Endothelial cell of umbilical vein (primary cell): Measurements from ENCODE around the gene ANKS6. TPM values are rescaled to one million over a fixed set of nuclear protein-coding genes. Genes with fewer than 3 reads are reported as not detected.

Source experiments
- BruUV-seq: library from RNA; stranded (reverse); fragments of 400-500 nt; replicated peaks from 2 replicates; lab custom pipeline; 2021; lab: Mats Ljungman, UMichigan
- CTCF ChIA-PET: fragments of 300-600, 350-600 bp; sonication (Branson Sonifier 250); formaldehyde crosslinking; loops from one replicate; lab custom pipeline; 2021; ENCODE audit warnings: antibody characterized with exemption, inconsistent platforms; lab: Charles Lee
- POLR2A ChIA-PET: fragments of 300-600, 350-600 bp; sonication (Branson Sonifier 250); formaldehyde crosslinking; loops from one replicate; lab custom pipeline; 2021; ENCODE audit warnings: antibody characterized with exemption, inconsistent platforms; lab: Charles Lee
- DNase-seq: peaks from one replicate; pipeline ENCODE4 v3.0.0-alpha.2; 2011; ENCODE audit warnings: low read depth, low spot score
- FAIRE-seq: peaks from 2 replicates; lab custom pipeline; 2011; peaks lifted over from hg19 to GRCh38; lab: Jason Lieb, UNC
- H2AFZ ChIP-seq: 2 replicates; pipeline ENCODE4 v1.6.0; 2012; ENCODE audit warnings: low read depth, low read length, control low read depth, inconsistent platforms
- H3K27ac ChIP-seq: 2 replicates; pipeline ENCODE4 v1.5.1; 2011; ENCODE audit warnings: low read depth, mild to moderate bottlenecking, control low read depth, low read length, moderate library complexity; ENCODE audit not compliant: insufficient read depth
- H3K27me3 ChIP-seq, 2 experiments: 2 replicates each; pipeline versions ENCODE4 v1.6.0 to v1.6.1; 2011; ENCODE audit warnings: low read length in 2 of 2, mixed read lengths in 1 of 2; ENCODE audit not compliant: control insufficient read depth in 2 of 2, insufficient read depth in 2 of 2
- H3K36me3 ChIP-seq, 2 experiments: 2 replicates in 1 of 2; 3 replicates in 1 of 2; pipeline ENCODE4 v1.5.1; 2011; ENCODE audit warnings: low read length in 2 of 2, mild to moderate bottlenecking in 1 of 2, moderate library complexity in 1 of 2; ENCODE audit not compliant: control insufficient read depth in 2 of 2, insufficient read depth in 2 of 2; ENCODE audit errors: extremely low read depth in 1 of 2
- H3K4me1 ChIP-seq: 3 replicates; pipeline ENCODE4 v1.5.1; 2011; ENCODE audit warnings: mild to moderate bottlenecking, low read length; ENCODE audit not compliant: control insufficient read depth, insufficient read depth; ENCODE audit errors: extremely low read depth
- H3K4me2 ChIP-seq: 2 replicates; pipeline ENCODE4 v1.6.1; 2011; ENCODE audit warnings: low read length, control low read depth, mixed read lengths; ENCODE audit not compliant: insufficient read depth
- H3K4me3 ChIP-seq, 3 experiments: fragments of 200-600 bp in 1 of 3; sonication (generic), shearing (Covaris generic) in 1 of 3; replicated peaks in 1 of 3; 2 replicates each; pipeline ENCODE4 v1.5.1; 2011 to 2016; ENCODE audit warnings: control low read depth in 3 of 3, low read length in 3 of 3, mild to moderate bottlenecking in 2 of 3, inconsistent platforms in 1 of 3, low read depth in 1 of 3, moderate library complexity in 1 of 3; ENCODE audit not compliant: insufficient read depth in 1 of 3
- H3K79me2 ChIP-seq: 2 replicates; pipeline ENCODE4 v1.6.0; 2012; ENCODE audit warnings: low read length, inconsistent platforms; ENCODE audit not compliant: control insufficient read depth, insufficient read depth
- H3K9ac ChIP-seq: replicated peaks from 2 replicates; pipeline ENCODE3; 2011; ENCODE audit warnings: low read length, control low read depth; ENCODE audit not compliant: insufficient read depth; ENCODE audit errors: extremely low read depth
- H3K9me1 ChIP-seq: replicated peaks from 3 replicates; pipeline ENCODE4 v1.6.0; 2011; ENCODE audit warnings: mild to moderate bottlenecking, low read length; ENCODE audit not compliant: control insufficient read depth, insufficient read depth; ENCODE audit errors: extremely low read depth
- H3K9me3 ChIP-seq: replicated peaks from 2 replicates; pipeline ENCODE4 v1.5.1; 2012; ENCODE audit warnings: low read length, inconsistent platforms; ENCODE audit not compliant: control insufficient read depth, insufficient read depth
- H4K20me1 ChIP-seq: replicated peaks from 2 replicates; pipeline ENCODE3; 2011; ENCODE audit warnings: mild to moderate bottlenecking, low read length; ENCODE audit not compliant: control insufficient read depth, insufficient read depth; ENCODE audit errors: extremely low read depth
- CTCF ChIP-seq, 2 donors: IDR thresholded peaks; 1 replicate in 1 of 2; 2 replicates in 1 of 2; pipeline ENCODE4 v1.5.1; 2011; ENCODE audit warnings: low read length in 2 of 2, mild to moderate bottlenecking in 2 of 2, moderate library complexity in 2 of 2, control low read depth in 1 of 2, inconsistent platforms in 1 of 2, low read depth in 1 of 2; ENCODE audit not compliant: insufficient read depth in 1 of 2; ENCODE audit errors: extremely low read depth in 1 of 2
- EZH2 ChIP-seq: IDR thresholded peaks from 2 replicates; pipeline ENCODE4 v1.6.1; 2012; ENCODE audit warnings: borderline replicate concordance, low read depth, mild to moderate bottlenecking, moderate library complexity, low read length, inconsistent platforms; ENCODE audit not compliant: severe bottlenecking
- FOS ChIP-seq: IDR thresholded peaks from 2 replicates; pipeline ENCODE4 v1.6.1; 2011; ENCODE audit warnings: mild to moderate bottlenecking, low read length, moderate library complexity, borderline replicate concordance; ENCODE audit not compliant: insufficient read depth
- GATA2 ChIP-seq: IDR thresholded peaks from 2 replicates; pipeline ENCODE4 v1.7.0; 2011; ENCODE audit warnings: low read depth, mild to moderate bottlenecking, moderate library complexity, mixed read lengths, low read length; ENCODE audit not compliant: insufficient read length, insufficient read depth
- JUN ChIP-seq: IDR thresholded peaks from 2 replicates; pipeline ENCODE4 v1.6.1; 2011; ENCODE audit warnings: borderline replicate concordance, low read depth; ENCODE audit not compliant: insufficient read length, insufficient read depth
- MAX ChIP-seq: IDR thresholded peaks from 2 replicates; pipeline ENCODE4 v1.6.1; 2011; ENCODE audit not compliant: insufficient read depth, insufficient read length
- MYC ChIP-seq: IDR thresholded peaks from one replicate; pipeline ENCODE4 v1.6.1; 2011; ENCODE audit warnings: mild to moderate bottlenecking, low read depth, low read length
- POLR2A ChIP-seq: IDR thresholded peaks from 2 replicates; pipeline ENCODE4 v1.6.1; 2012; ENCODE audit warnings: low read depth, mild to moderate bottlenecking, control low read depth, low read length
- POLR2AphosphoS5 ChIP-seq: IDR thresholded peaks from 2 replicates; pipeline ENCODE4 v1.6.1; 2012; ENCODE audit warnings: low read depth, mild to moderate bottlenecking, control low read depth, low read length, moderate library complexity; ENCODE audit not compliant: insufficient read depth
- dilution Hi-C: fragments of 300-500 bp; cut with MboI; formaldehyde crosslinking; loops from one replicate; pipeline ENCODE4 v1.15.0; 2019; ENCODE audit warnings: low sequenced_read_pairs; ENCODE audit not compliant: extremely low pct_ligation_motif_present
- intact Hi-C: fragments of 100-400 bp; cut with micrococcal nuclease; formaldehyde crosslinking; loops from one replicate; pipeline ENCODE4 v1.10.0; 2022
- polyA plus RNA-seq, 4 experiments: library from polyadenylated mRNA; depleted of rRNA in 3 of 4; stranded (reverse) in 3 of 4; unstranded in 1 of 4; fragments of >200 nt; gene quantifications; 2 replicates each; pipeline versions ENCODE4 v1.2.1 to v1.2.3, GENCODE V29; 2011 to 2012; ENCODE audit warnings: missing spikeins in 1 of 4
- total RNA-seq: library from RNA; stranded (reverse); gene quantifications from 2 replicates; pipeline ENCODE4 v1.2.3, GENCODE V29; 2021

ANKS6 gene
- total and polyA plus RNA-seq, 2 donors (not counting 3 experiments of a cell fraction or from before 2014, with no cell fraction given), result 15.5 to 18.6 TPM

GRCh38 chr9:98797491-98797890, 1.1 kb upstream of the ANKS6 start:
- POLR2A ChIA-PET, result interaction anchor here (0.6 kb wide), 1 partner anchor 20 kb away, joined by 4 read pairs; no protein-coding TSS in a partner anchor
- DNase-seq (no peak), FAIRE-seq (no peak)
- H3K4me3 ChIP-seq, result no peak overlapping the region
- no peak overlapping the region for H3K9ac ChIP-seq
- no peak overlapping the region for H2AFZ ChIP-seq
- intact Hi-C loops, result no loop called here
- H3K9me1 ChIP-seq, result no peaks in the 10 kb centered on the region
- no peaks in the 10 kb centered on the region for H4K20me1 ChIP-seq
- H3K4me2 ChIP-seq, result no peak overlapping the region
- H3K27me3 ChIP-seq, result peaks cover 3 to 10% of the 10 kb centered on the region in 2 experiments
- no peaks in the 10 kb centered on the region for H3K36me3 ChIP-seq
- H3K4me1 ChIP-seq, result peaks cover 16% of the 10 kb centered on the region
- dilution Hi-C loops, result no loop called here
- CTCF ChIA-PET, result interaction anchor here (1.9 kb wide), 1 partner anchor 482 kb away, joined by 4 read pairs; no protein-coding TSS in a partner anchor
- TF ChIP-seq FOS, result no peak
- TF ChIP-seq EZH2, result no peak
- no peak for TF ChIP-seq CTCF (IDR thresholded peaks at IDR 0.05; ENCODE audit: extremely low read depth in 1 of 2, insufficient read depth in 1 of 2, low read depth in 1 of 2, low read length in 2 of 2)
- H3K9me3 ChIP-seq, result no peaks in the 10 kb centered on the region
- peaks cover 19% of the 10 kb centered on the region for H3K79me2 ChIP-seq
- no peak overlapping the region for H3K27ac ChIP-seq
- BruUV-seq, result no TSS peak

DNA sequence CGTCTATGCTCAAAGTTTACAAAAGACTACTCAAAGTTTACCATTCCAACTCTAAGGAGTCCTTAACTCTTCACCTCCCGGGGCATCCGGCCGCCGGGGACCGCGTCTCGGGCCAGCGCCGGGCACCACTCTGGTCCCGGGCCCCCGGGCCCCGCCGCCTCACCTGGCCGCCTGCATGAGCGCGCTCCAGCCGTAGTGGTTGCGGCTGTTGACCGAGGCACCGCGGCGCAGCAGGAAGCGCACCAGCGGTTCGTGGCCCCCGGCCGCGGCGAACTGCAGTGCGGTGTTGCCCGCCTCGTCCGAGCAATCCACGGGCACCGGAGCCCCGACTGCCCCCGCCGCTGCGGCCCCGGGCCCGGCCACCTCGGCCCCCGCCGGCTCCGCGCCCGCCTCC, 388 bp downstream of the ANKS6 start:
- Histone ChIP-seq H3K27ac (peak overlapping the region; percentile 32), H2AFZ (peak overlapping the region; percentile 84), H3K9ac (peak overlapping the region; percentile 48), H3K4me1 (peaks cover 16% of the 10 kb centered on the region), H3K9me3 (no peaks in the 10 kb centered on the region), H4K20me1 (no peaks in the 10 kb centered on the region), H3K4me2 (peak overlapping the region; percentile 86), H3K4me3 (peak overlapping the region; percentile 57 to 90 (median 73)), H3K9me1 (no peaks in the 10 kb centered on the region), H3K36me3 (no peaks in the 10 kb centered on the region), H3K27me3 (peaks cover 3 to 5% of the 10 kb centered on the region in 2 experiments), H3K79me2 (peaks cover 22% of the 10 kb centered on the region)
- TF ChIP-seq GATA2 (no peak), JUN (no peak), POLR2A (no peak), CTCF (IDR thresholded peaks at IDR 0.05; ENCODE audit: extremely low read depth in 1 of 2, insufficient read depth in 1 of 2, low read depth in 1 of 2, low read length in 2 of 2) (no peak), POLR2AphosphoS5 (no peak), MYC (no peak), MAX (no peak), EZH2 (no peak), FOS (no peak)
- dilution Hi-C loops, result no loop called here
- intact Hi-C loops, result loop anchor here (1.0 kb wide), 1 partner anchor 481 kb away; no protein-coding TSS in a partner anchor
- DNase-seq (no peak), FAIRE-seq (no peak)
- POLR2A ChIA-PET, result no interaction called here
- CTCF ChIA-PET, result interaction anchor here (0.6 to 1.4 kb wide), 2 partner anchors 10 to 12 kb away, joined by 3 read pairs; no protein-coding TSS in a partner anchor
- BruUV-seq, result no TSS peak
